ENCODE data around the gene PLLP.

DNA sequence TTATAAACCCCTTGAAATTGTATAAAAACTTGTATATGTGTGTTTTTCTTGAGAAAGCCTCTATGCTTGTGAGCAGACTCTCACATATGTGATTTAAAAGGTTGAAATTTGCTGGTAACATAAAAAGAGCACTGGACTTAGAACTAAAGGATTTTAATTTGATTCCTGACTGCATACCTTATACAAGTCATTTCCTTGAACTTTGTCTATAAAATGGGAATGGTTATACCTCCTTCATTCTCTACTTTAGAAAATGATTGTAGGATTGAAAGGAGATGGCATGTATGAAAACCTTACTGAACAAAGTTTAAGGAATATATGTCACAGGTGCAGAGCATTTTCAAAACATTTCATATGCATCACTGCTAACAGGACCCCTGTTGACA, 49.8 kb downstream of the PLLP start:
- TF ChIP-seq CTCF (IDR thresholded peaks at IDR 0.05) (no peak), POLR2A (IDR thresholded peaks at IDR 0.05) (no peak)
